Renal cortex interstitium (tissue), 11 donors: ENCODE data around the gene CALML5. TPM values are rescaled to one million over a fixed set of nuclear protein-coding genes. Genes with fewer than 3 reads are reported as not detected.

Experiments used
- DNase-seq, 11 donors: peaks; one replicate each; pipeline ENCODE4 v3.0.0-alpha.2; 2013; ENCODE audit warnings: low read depth in 9 of 11, low spot score in 4 of 11; ENCODE audit errors: extremely low read depth in 1 of 11
- polyA plus RNA-seq, 3 donors: library from polyadenylated mRNA; unstranded; fragments of 120-200 nt; gene quantifications; one replicate each; pipeline ENCODE4 v1.2.1, GENCODE V29; 2013; ENCODE audit not compliant: insufficient read length in 3 of 3

Gene CALML5
- polyA plus RNA-seq, 3 donors: not detected

- no peak for DNase-seq
Observed at GRCh38 chr10:5506751-5507648, 7.6 kb upstream of the CALML5 start.

- DNase-seq: no peak
Observed at GRCh38 chr10:5506246-5506645, 6.9 kb upstream of the CALML5 start.

GRCh38 chr10:5504146-5505072 is 5.0 kb upstream of the CALML5 start:
- DNase-seq: no peak

- peak in 9 of 11 donors; percentile 15 to 56 (median 39) for DNase-seq
Observed at GRCh38 chr10:5503477-5503835, 4.1 kb upstream of the CALML5 start.

GRCh38 chr10:5502571-5503476 is 3.5 kb upstream of the CALML5 start:
- DNase-seq: no peak

GRCh38 chr10:5502061-5502521 is 2.7 kb upstream of the CALML5 start:
- DNase-seq: peak in 3 of 11 donors; percentile 25 to 28 (median 28)

- no peak for DNase-seq
Observed at GRCh38 chr10:5500910-5501309, 1.5 kb upstream of the CALML5 start.

- DNase-seq: no peak
Observed at GRCh38 chr10:5500162-5500670, 846 bp upstream of the CALML5 start.

- DNase-seq: no peak
Observed at GRCh38 chr10:5498791-5499492, 428 bp downstream of the CALML5 start.

GRCh38 chr10:5497948-5498730 is 1.2 kb downstream of the CALML5 start:
- no peak for DNase-seq

- DNase-seq: no peak
Observed at GRCh38 chr10:5497289-5497688, 2.1 kb downstream of the CALML5 start.

- DNase-seq: no peak
Observed at GRCh38 chr10:5496261-5497250, 2.8 kb downstream of the CALML5 start.

- no peak for DNase-seq
Observed at GRCh38 chr10:5494611-5495010, 4.8 kb downstream of the CALML5 start.

GRCh38 chr10:5493691-5494090 is 5.7 kb downstream of the CALML5 start:
- no peak for DNase-seq

GRCh38 chr10:5492929-5493576 is 6.3 kb downstream of the CALML5 start:
- DNase-seq: no peak
